Measurements from ENCODE around the gene LRRC26. TPM values are rescaled to one million over a fixed set of nuclear protein-coding genes. Genes with fewer than 3 reads are reported as not detected.

Gene LRRC26
- total RNA-seq, 2 experiments from 2014 or later, result not detected

DNA sequence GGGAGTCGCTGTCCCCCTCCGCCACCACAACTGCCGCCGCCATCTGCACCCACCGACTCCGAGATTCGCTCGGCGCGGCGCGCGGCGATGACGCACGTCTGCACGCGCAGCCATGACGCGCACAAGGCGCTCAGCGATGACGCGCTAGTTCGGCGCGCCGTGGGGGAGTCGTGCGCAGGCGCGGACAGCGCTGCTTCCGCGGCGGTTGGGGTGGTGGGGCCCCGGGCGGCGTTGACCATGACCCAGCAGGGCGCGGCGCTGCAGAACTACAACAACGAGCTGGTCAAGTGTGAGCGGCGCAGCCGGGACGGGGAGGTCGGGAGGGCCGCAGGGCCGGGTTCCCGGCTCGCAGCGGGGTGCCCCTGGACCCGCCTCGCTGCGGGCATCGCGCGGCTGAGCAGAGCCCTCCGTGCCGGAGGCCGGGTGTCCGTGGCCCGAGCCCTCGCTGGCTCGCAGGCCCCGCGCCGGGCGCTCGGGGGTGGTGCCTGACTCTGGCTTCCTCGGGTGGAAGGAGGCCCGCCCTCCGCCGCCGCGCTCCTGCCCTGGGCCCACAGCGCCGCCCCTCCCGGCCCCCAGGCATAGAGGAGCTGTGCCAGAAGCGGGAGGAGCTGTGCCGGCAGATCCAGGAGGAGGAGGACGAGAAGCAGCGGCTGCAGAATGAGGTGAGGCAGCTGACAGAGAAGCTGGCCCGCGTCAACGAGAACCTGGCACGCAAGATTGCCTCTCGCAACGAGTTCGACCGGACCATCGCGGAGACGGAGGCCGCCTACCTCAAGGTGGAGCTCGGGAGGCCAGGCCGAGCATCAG is 18.8 kb upstream of the LRRC26 start, which contains the start of the genes ANAPC2 and SSNA1:
ANAPC2 (minus strand) TSS at position 71 of the 807 bp plus-strand sequence; CDS start at position 43, 28 bp downstream.
SSNA1 (plus strand) TSS at position 187 of the 807 bp plus-strand sequence; CDS start at position 238, 51 bp downstream.
- CTCF ChIA-PET, result interaction anchor here (0.8 to 3.2 kb wide), 17 partner anchors 8 to 154 kb away, joined by 3 to 21 read pairs (median 4); partner anchors contain the start of genes GRIN1, NPDC1, RNF224 and SLC34A3
- POLR2A ChIA-PET, result interaction anchor here (0.8 to 3.4 kb wide), 11 partner anchors 10 to 381 kb away, joined by 3 to 19 read pairs (median 4); partner anchors contain the start of gene TPRN

DNA sequence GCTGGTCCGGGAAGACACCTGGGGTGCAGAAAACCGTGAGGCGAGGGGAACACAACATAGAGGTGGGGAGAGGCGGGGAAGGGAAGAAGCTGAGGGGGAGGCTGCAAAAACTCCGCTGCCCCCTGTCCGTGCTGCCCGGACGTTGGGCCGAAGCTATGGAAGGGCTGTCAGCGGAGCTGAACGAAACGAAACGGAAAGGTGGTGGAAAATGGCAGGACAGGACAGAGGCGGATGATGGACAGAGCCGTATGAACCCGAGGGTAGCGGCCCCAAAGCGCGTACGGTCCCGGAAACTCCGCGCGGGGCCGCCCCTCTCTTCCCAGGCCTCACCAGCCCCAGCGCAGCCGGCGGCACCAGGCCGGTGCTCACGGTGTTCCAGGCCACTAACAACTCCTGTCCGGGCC is 18.2 kb upstream of the LRRC26 start:
- CTCF ChIA-PET, result interaction anchor here (1.0 to 3.2 kb wide), 12 partner anchors 8 to 154 kb away, joined by 3 to 21 read pairs (median 4); partner anchors contain the start of genes NPDC1, RNF224, SLC34A3 and TPRN

DNA sequence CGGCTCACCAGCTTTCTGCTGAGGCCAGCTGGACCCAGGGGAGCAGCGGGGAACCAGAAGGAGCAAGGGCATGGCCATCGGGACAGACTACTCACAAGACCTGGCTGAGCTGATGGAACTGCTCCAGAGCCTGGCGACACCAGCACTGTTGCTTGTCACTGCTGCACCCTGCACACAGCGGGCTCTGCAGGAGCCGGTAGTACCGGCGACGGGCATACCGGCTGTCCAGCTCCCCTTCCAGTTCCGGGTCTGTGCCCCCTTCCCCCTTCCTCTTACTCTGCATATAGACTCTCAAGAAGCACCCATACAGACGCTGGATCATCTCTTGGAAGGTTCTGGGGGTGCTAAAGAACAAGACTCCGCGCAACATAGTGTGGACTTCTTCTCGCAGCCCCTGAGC is 17.5 kb upstream of the LRRC26 start:
- POLR2A ChIA-PET, result interaction anchor here (1.0 to 3.4 kb wide), 4 partner anchors 13 to 92 kb away, joined by 3 to 19 read pairs (median 7); partner anchors contain the start of gene TPRN
- CTCF ChIA-PET, result interaction anchor here (1.0 to 3.2 kb wide), 9 partner anchors 9 to 158 kb away, joined by 3 to 21 read pairs (median 5); partner anchors contain the start of genes NPDC1, RNF224 and TPRN

More for the DNA sequence above, 18.2 kb upstream of the LRRC26 start:
- POLR2A ChIA-PET, result interaction anchor here (1.0 to 3.4 kb wide), 7 partner anchors 10 to 93 kb away, joined by 3 to 19 read pairs (median 6); partner anchors contain the start of gene TPRN

DNA sequence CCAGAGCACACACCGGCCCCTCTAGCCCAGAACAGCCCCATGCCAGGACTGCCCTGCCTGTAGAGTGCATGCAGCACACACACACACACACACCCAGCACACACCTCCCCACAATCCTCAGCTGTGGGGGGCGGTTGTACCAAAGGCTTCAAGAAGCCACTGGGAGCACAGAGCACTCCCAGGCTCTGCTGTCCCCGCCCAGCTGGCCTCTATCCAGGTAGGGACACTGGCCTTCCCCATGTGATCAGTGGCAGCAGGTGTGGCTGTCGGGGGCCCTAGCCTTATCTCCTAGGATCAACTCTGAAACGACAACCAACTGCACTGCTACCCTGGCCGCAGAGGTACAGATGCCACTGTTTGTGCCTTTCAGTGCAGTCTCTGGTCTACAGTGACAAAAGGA is 16.5 kb upstream of the LRRC26 start:
- ChIA-PET CTCF (interaction anchor here (2.0 kb wide), 1 partner anchor 11 kb away, joined by 5 read pairs; no protein-coding TSS in a partner anchor), POLR2A (no interaction called here)

DNA sequence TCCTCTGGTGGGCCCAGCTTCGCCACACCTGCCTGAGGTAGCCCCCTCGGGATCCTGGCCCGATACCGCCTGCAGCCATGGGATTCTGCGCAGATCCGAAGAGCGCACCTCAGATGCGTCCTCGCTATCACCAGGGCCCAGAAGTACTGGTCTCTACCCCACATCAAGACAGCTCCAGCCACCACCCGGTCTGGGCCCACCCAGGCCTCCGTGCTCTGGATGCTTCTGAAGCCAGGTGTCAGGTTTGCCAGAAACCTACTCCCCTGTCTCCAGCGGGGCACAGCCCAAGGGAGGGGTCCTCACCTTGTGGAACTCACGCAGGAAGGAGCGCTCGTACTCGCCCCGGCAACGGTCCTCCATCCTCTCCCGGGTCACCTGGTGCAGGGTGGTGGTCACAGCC is 16.1 kb upstream of the LRRC26 start:
- CTCF ChIA-PET, result interaction anchor here (2.0 kb wide), 1 partner anchor 11 kb away, joined by 5 read pairs; no protein-coding TSS in a partner anchor
- POLR2A ChIA-PET, result no interaction called here

- CTCF ChIA-PET, result interaction anchor here (2.0 kb wide), 1 partner anchor 10 kb away, joined by 5 read pairs; no protein-coding TSS in a partner anchor
- POLR2A ChIA-PET, result no interaction called here
Observed at GRCh38 chr9:137184881-137185660, 15.2 kb upstream of the LRRC26 start.

DNA sequence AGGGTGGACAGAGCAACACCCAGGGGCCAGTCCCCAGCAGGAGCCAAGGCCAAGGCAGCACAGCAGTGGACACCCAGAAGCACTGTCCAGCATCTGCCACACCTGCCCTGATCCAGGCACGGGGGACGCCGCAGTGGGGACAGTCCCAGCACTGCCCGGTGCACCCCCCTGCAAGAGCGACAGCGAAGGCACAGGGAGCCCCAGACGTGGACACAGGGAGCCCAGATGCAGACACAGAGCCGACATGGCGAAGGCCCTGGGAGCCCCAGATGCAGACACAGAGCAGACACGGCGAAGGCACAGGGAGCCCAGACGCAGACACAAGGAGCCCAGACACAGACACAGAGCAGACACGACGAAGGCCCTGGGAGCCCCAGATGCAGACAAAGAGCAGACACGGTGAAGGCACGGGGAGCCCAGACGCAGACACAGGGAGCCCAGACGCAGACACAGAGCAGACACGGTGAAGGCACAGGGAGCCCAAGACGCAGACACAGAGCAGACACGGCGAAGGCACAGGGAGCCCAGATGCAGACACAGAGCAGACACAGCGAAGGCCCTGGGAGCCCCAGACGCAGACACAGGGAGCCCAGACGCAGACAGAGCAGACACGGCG is 14.2 kb upstream of the LRRC26 start:
- POLR2A ChIA-PET, result no interaction called here
- CTCF ChIA-PET, result no interaction called here

- ChIA-PET POLR2A (interaction anchor here (0.5 kb wide), 1 partner anchor 71 kb away, joined by 3 read pairs; no protein-coding TSS in a partner anchor), CTCF (interaction anchor here (1.2 kb wide), 1 partner anchor 54 kb away, joined by 3 read pairs; no protein-coding TSS in a partner anchor)
Observed at GRCh38 chr9:137182836-137183235, 13.0 kb upstream of the LRRC26 start.

- ChIA-PET CTCF (interaction anchor here (1.4 kb wide), 1 partner anchor 13 kb away, joined by 3 read pairs; no protein-coding TSS in a partner anchor), POLR2A (no interaction called here)
Observed at GRCh38 chr9:137181680-137182079, 11.8 kb upstream of the LRRC26 start.

DNA sequence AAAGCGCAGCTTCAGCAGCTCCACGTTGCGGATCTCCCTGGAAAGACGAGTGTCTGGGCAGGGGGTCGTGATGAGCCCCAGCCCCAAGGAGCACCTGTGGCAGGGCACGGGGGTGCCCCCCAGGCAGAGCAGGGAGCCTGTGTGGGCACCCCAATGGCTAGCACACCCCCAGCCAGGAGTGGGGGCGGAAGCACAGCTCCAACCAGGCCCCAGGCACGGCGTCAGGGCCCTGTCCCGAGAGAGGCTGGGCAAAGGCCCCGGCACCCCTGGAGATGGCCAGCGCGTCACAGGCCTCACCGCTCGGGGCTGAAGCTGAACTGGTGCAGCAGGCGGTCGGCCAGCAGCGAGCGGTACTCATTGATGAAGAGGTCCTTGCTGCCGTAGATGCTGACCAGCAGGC is 10.6 kb upstream of the LRRC26 start:
- POLR2A ChIA-PET, result no interaction called here
- CTCF ChIA-PET, result interaction anchor here (1.4 kb wide), 1 partner anchor 12 kb away, joined by 3 read pairs; no protein-coding TSS in a partner anchor

DNA sequence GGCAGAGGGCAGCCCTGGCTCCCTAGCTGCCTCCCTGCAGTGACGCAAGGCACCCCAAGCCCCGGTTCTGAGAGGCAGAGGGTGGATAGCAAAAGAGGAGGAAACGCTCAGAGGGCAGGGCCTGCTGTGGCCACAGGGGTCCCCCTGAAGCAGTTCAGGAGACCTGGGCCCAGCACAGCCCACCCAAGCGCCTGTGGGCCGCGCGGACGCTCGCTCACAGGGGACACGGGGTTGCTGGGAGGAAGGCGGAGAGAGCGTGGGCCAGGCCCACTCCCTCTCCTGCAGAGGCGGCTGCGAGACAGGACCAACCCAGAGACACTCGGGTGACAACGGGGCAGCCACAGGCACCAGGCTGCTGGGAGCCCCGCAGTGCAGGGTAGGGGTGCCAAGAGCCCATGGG is 9.9 kb upstream of the LRRC26 start:
- ChIA-PET POLR2A (no interaction called here), CTCF (no interaction called here)

DNA sequence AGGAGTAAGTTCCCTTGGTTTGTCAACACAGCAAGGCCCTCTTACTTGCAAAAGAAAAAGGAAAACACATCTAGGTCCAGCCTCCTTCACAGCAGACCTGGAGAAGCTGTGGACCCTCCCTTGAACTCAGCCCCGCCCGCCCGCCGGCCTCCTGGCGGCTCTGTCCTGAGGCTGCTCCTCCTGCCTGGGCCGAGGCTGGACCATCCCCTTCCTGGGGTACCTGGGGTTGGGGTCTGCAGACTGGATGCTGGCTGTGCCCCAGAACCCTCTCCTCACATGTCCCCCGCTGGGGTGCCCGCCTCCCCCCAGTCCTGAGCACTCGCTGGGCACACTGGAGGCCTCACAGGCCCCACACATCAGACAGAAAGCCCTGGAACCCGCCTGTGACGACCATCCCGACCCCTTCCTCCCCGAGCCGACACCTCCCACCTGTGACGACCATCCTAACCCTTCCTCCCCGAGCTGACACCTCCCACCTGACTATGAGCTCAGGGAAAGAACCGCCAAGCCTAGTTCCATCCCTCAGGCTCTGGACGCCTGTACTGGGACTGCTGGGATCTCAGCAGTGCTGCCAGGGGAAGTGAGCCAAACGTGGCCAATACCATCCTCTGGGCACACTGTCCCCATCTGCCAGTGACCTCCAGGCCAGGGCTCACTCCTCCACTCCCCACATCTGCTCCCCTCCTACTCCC is 9.2 kb upstream of the LRRC26 start:
- ChIA-PET POLR2A (no interaction called here), CTCF (interaction anchor here (0.7 kb wide), 2 partner anchors 19 to 30 kb away, joined by 3 read pairs; no protein-coding TSS in a partner anchor)

- ChIA-PET POLR2A (no interaction called here), CTCF (interaction anchor here (0.7 kb wide), 2 partner anchors 9 to 20 kb away, joined by 3 to 4 read pairs; no protein-coding TSS in a partner anchor)
Observed at GRCh38 chr9:137178201-137178938, 8.5 kb upstream of the LRRC26 start.

DNA sequence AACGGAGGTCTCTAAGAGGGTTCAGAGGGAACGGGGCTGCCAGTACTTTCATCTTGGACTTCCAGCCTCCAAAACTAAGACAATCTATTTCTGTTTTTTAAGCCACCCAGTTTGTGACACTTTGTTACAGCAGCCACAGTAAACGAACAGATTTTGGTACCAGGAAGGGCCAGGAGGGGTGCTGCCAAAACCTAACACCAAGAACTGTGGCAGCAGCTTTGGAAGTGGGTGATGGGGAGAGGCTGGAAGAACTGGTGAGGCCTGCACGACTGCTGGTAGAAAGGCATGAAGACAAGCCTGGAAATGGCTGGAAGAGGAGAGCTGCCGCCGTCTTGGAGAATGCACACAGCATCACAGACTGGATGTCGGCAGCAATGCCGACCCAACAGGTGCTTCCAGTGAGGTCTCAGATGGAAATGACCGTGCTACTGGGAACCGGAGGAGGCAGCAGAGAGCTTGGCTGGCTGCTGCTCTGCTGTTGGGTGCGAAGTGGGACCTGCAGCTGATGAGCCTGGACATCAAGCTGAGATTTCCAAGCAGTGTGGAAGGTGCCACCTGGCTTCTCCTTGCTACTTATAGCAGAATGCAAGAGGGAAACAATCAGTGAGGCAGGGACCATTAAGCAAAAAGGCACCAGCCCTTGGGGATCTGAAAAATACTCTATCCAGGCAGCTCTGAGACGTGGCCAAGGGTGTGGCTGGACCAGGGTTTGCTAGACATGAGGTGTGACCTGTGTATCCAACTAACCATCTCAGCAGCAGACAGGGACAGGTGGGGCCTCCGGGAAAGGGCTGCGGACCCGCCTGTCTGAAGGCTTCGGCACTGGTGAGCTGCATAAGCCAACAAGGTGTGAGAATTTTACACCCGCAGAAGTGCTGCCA is 6.7 kb upstream of the LRRC26 start:
- ChIA-PET CTCF (interaction anchor here (0.6 to 2.2 kb wide), 7 partner anchors 12 to 56 kb away, joined by 3 to 5 read pairs (median 4); partner anchors contain the start of genes ANAPC2, GRIN1, RNF224 and SSNA1), POLR2A (no interaction called here)

GRCh38 chr9:137175345-137175961 is 5.6 kb upstream of the LRRC26 start:
- ChIA-PET CTCF (interaction anchor here (0.8 to 2.2 kb wide), 8 partner anchors 11 to 61 kb away, joined by 3 to 5 read pairs (median 4); partner anchors contain the start of genes ANAPC2, GRIN1 and SSNA1), POLR2A (no interaction called here)
